NCI-H1694 treated with DMSO at 0.1 percent for 48 hours (cell line): ENCODE measurements around the gene LPXN.

ENCODE experiments used
- DNase-seq: peaks from one replicate; lab custom pipeline; 2025; lab: John Stamatoyannopoulos, UW

The LPXN gene

GRCh38 chr11:58575377-58576020 is at the start of gene LPXN:
TSS of gene LPXN (minus strand) at chr11:58575856. CDS start at chr11:58575772, 84 bp downstream.
- no peak for DNase-seq

DNA sequence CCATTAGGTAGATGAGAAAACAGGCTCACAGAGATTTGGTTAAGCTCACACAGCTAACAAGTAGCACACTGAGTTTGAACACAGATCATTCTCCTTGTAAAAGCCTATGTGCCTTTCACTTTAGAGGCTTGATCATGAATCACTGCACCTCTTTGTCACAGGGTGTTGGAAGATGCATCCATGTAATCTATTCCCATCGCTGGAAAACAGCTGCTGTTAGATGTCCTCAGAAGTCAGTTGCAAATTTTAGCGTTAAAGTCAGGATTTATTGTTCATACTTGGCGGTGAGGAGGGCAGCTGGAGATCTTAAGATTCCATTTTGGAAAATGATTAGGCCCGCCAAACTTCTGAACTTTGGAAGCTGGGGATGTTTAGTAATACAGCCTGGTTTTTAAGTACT is 49.4 kb upstream of the LPXN start:
- no peak for DNase-seq

DNA sequence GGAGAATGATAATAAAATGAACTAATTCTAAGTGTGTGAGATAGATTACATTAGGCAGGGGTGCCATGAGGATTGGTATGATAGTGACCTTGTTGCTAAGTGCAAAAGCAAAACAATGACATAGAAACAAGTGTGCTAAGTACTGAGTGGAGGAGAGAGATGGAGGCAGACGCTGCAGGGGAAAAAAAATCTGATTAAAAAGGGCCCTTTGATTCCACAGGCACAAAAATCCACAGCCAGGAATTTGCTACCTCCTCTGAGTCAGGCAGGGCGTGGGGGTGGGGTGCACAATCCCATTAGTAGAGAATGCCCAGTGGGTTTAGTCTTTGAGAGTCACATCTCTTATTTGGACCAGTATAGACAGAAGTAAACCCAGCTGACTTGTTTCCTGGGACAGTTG is 46.7 kb upstream of the LPXN start, which contains the start of gene CNTF:
Gene CNTF (plus strand): TSS at position 322 of the 400 bp plus-strand sequence. CDS start 88 bp downstream, outside the sequence.
- DNase-seq: no peak

DNA sequence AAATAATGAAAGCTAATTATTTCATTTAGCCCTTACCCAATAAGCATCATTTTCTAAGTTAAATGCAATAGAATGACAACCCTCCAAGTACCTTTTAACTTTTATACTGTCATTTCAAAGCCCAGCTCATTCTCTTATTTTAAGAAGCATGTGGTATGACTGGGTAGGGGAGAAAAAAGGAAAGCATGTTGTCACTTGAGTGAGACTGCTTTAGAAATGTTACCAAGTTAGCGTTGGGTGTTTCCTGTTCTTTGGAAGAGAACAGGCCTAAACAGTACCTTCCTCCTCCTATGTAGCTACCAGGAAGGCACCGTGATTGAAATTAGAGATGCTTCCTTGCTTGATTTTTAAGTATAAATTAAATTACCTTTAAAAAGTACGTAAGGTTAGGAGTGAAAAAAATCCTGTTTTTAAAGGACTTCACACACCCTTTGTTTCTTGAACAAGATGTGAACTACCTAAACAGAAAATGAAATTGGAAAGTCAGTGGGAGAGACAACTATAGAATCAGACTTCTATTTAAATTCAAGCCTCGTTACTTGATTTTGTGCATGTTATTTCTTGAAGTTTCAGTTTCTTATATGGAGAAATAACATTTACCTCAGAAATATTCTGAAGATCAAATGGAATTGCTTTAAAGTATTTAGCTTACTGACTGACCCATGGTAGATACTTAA is 46.1 kb upstream of the LPXN start:
- DNase-seq: no peak

DNA sequence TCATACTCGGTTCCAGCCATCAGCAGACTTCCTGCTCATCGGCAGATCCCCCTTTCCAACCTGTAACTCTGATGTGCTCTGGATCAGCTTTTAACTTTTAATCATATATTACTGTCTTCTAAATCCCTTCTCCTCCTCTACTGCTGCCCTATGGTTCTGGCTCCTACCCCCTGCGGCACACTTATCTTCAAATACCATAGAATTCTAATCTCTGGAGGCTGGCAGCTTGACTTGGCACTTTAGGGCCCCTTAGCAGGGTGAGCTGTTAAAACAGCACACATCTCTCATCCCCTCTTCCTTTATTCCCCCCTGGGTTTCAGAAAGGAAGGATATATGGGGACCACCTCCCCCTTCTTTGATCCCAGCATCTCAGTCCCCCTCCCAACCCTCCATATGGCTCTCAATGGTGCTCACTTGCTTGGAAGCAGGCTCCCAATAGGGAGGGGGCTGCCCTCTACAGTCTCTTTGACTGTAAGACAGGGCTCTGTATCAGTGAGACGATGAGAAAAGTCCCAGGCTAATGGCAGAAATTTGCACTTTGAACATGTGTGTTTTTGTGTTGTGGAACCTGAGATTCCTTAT is 42.4 kb upstream of the LPXN start:
- no peak for DNase-seq

DNA sequence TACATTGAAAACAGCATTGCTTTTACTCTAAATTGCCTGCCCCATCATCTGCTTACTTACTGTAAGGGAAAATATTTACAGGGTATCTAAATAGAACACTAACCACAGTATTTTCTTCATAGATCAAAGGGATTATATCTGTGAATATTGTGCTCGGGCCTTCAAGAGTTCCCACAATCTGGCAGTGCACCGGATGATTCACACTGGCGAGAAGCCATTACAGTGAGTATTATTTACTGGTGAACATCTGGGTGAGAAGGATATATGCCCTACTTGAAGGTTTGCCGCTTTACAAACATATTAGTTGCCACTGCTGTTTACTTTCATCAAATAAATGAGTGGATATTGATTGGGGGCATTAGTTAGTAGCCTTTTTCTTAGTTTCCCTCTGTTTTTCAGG is 40.9 kb upstream of the LPXN start:
- DNase-seq: peak; percentile 1

- DNase-seq: no peak
Observed at GRCh38 chr11:58615559-58615958, 39.9 kb upstream of the LPXN start.

- DNase-seq: no peak
Observed at GRCh38 chr11:58613228-58613627, 37.6 kb upstream of the LPXN start.

GRCh38 chr11:58609723-58610122 is 34.1 kb upstream of the LPXN start:
- DNase-seq: no peak

DNA sequence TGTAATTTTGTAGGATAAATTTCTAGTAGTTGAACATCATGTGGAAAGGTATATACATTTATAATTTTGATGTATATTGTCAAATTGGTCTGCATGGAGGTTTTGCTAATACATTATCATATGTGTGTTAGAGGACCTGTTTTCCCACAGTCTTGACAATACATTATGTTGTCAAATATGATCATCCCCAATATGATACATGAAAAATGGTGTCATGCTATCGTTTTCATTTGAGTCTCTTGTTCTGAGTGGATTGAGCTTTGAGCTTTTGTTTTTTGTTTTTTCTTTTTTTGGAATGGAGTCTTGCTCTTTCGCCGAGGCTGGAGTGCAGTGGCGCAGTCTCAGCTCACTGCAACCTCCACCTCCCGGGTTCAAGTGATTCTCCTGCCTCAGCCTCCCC is 32.7 kb upstream of the LPXN start:
- no peak for DNase-seq

- DNase-seq: no peak
Observed at GRCh38 chr11:58606930-58607714, 31.5 kb upstream of the LPXN start.

- no peak for DNase-seq
Observed at GRCh38 chr11:58600510-58600909, 24.9 kb upstream of the LPXN start.

DNA sequence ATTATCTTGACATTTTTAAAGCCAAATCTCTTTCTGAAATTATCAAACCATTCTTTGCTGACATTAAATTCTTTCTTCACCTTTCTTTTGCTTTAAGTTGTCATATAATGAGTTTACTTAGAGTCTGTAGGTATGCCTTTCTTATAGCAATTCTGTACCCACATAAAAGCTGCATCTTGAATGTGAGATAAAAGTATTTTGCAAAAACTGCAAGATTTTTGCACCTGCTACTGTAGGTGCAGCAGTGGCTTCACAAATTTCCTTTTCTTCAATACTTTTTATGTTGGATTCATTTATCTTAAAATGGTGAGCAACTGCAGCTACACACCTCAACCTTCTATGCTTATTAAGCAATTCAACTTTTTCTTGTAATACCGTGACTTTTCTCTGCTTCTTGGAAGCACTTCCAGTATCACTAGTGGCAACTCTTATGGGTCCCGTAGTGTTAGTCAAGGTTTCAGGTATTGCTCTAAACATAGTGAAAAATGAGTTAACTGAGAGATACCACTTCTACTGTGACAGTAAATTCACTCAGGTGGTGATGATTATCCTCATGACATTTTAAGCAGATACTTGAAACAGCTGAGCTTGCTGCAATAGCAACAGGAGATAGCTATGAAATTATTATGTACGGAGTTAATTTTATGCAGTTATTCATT is 22.0 kb upstream of the LPXN start:
- no peak for DNase-seq

GRCh38 chr11:58596621-58597020 is 21.0 kb upstream of the LPXN start:
- DNase-seq: no peak

GRCh38 chr11:58594826-58595225 is 19.2 kb upstream of the LPXN start:
- DNase-seq: no peak

DNA sequence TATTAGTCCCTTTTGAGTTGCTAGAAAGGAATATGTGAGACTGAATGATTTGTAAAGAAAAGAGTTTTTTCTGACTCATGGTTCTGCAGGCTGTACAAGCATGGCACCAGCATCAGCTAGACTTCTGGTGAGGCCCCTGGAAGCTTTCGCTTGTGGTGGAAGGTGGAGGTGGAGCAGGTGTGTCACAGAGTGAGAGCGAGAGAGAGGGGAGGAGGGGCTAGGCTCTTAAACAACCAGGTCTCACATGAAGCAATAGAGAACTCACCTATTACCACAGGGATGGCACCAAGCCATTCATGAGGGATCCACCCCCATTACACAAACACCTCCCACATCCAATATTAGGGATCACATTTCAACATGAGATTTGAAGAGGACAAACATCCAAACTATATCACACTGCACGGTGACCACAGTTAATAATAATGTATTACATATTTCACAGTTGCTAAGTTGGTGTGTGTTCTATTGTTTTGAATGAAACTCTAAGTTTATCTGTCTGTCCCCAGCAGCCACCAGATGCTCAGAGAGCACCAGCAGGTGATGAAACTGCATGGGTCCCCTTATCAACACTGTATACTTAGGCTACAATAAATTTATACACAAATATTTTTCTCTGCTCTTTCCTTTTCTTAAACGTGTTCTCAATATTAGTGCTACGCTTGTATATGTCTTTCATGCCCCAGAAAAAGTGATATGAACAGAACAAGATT is 17.3 kb upstream of the LPXN start:
- DNase-seq: no peak

GRCh38 chr11:58591659-58592058 is 16.0 kb upstream of the LPXN start:
- no peak for DNase-seq

DNA sequence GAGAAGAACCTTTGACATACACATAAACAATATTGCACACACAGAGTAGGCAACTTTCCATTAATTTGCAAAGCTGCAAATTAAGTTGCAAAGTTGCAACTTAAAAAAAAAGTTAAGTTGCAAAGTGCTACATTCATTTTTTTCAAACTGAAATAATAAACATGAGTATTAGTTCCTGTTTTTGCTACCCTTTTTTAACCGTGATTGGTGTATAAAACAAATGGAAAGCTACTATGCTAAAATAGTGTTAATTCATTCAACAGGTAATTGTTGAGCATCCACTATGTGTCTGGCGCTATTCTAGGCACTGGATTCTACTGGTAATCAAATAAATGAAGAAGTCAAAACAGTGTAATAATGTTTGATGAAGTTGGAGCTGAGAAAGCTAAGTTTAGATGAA is 11.3 kb upstream of the LPXN start:
- no peak for DNase-seq

DNA sequence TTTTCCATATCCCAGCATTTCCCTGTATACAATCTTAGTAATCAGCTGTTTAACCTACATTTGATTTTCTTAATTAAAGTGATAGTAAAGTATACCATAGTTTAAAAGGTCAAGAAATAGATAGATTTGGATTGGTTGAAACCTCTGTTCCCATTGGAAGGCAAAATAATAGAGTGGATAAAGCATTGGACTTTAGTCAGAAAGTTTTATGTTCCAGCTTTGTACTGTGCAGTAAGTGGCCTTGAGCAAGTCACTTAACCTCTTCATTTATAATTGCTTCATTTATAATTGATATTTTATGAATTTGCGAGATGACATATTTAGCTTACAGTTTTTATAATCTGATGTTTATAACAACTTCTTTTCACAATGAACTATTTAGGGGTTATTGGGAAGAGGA is 6.8 kb upstream of the LPXN start:
- no peak for DNase-seq

- DNase-seq: no peak
Observed at GRCh38 chr11:58580311-58580710, 4.7 kb upstream of the LPXN start.
